Fibroblast of the aortic adventitia (primary cell): ENCODE data around the gene MYRIP. TPM values are rescaled to one million over a fixed set of nuclear protein-coding genes. Genes with fewer than 3 reads are reported as not detected.

ENCODE experiments used
- DNase-seq: peaks from one replicate; pipeline ENCODE4 v3.0.0-alpha.2; 2010; ENCODE audit warnings: low read depth
- H3K4me3 ChIP-seq: 2 replicates; pipeline ENCODE4 v1.5.1; 2011; ENCODE audit warnings: low read depth, mild to moderate bottlenecking, control low read depth, low read length, moderate library complexity
- CTCF ChIP-seq: IDR thresholded peaks from 2 replicates; pipeline ENCODE4 v1.5.1; 2011; ENCODE audit warnings: mild to moderate bottlenecking, low read length, control low read depth, inconsistent platforms; ENCODE audit not compliant: insufficient read depth
- total RNA-seq: library from RNA; depleted of rRNA; stranded (reverse); fragments of >200 nt; gene quantifications from 2 replicates; pipeline ENCODE4 v1.2.3, GENCODE V29; 2012; ENCODE audit warnings: low replicate concordance

MYRIP gene
- total RNA-seq, 1 donor, result 8.6 TPM

GRCh38 chr3:40012381-40012780, 203.0 kb downstream of the MYRIP start:
- no peak for TF ChIP-seq CTCF
- H3K4me3 ChIP-seq, result no peak overlapping the region
- DNase-seq, result no peak

GRCh38 chr3:40016391-40016790, 207.0 kb downstream of the MYRIP start:
- H3K4me3 ChIP-seq, result no peak overlapping the region
- no peak for TF ChIP-seq CTCF
- no peak for DNase-seq

GRCh38 chr3:40018369-40018768, 209.0 kb downstream of the MYRIP start:
- no peak overlapping the region for H3K4me3 ChIP-seq
- DNase-seq, result no peak
- TF ChIP-seq CTCF, result no peak

GRCh38 chr3:40019376-40019775, 210.0 kb downstream of the MYRIP start:
- no peak overlapping the region for H3K4me3 ChIP-seq
- TF ChIP-seq CTCF, result no peak
- no peak for DNase-seq

- DNase-seq, result no peak
- no peak overlapping the region for H3K4me3 ChIP-seq
- no peak for TF ChIP-seq CTCF
These were observed 211.3 kb downstream of the MYRIP start for GRCh38 chr3:40020689-40021088.

GRCh38 chr3:40021338-40021737, 211.9 kb downstream of the MYRIP start:
- DNase-seq, result no peak
- no peak for TF ChIP-seq CTCF
- H3K4me3 ChIP-seq, result no peak overlapping the region

GRCh38 chr3:40022297-40022827, 213.0 kb downstream of the MYRIP start:
- TF ChIP-seq CTCF, result no peak
- DNase-seq, result no peak
- no peak overlapping the region for H3K4me3 ChIP-seq
